HCT116 (cell line): ENCODE measurements around the gene BTG1. TPM values are rescaled to one million over a fixed set of nuclear protein-coding genes. Genes with fewer than 3 reads are reported as not detected.

Source experiments
- ATAC-seq: fragments of 200-7000 bp; cut with Tn5 transposase; 2 replicates; pipeline ENCODE4 v1.9.1; 2020; ENCODE audit warnings: mild to moderate bottlenecking, moderate library complexity
- BruUV-seq: library from RNA; stranded (reverse); fragments of 400-500 nt; replicated peaks from 2 replicates; lab custom pipeline; 2021; lab: Mats Ljungman, UMichigan
- CTCF ChIA-PET: fragments of 300-600 bp; sonication (Branson Sonifier 250); formaldehyde crosslinking; loops from one replicate; lab custom pipeline; 2021; ENCODE audit warnings: antibody characterized with exemption; lab: Charles Lee
- POLR2A ChIA-PET: fragments of 300-600, 350-600 bp; sonication (Branson Sonifier 250); formaldehyde crosslinking; loops from one replicate; lab custom pipeline; 2021; ENCODE audit warnings: antibody characterized with exemption; lab: Charles Lee
- RAD21 ChIA-PET, 2 experiments: fragments of 300-600 bp; sonication (Branson Sonifier 250); formaldehyde crosslinking; loops; one replicate each; lab custom pipeline; 2023; ENCODE audit warnings: low total read pairs in 2 of 2; ENCODE audit not compliant: uncharacterized antibody in 2 of 2, unreplicated experiment in 2 of 2, low non-redundant PET in 1 of 2; lab: Charles Lee
- DNase-seq: peaks from one replicate; pipeline ENCODE4 v3.0.0-alpha.2; 2010; ENCODE audit warnings: low read depth, low spot score
- H2AFZ ChIP-seq: fragments of 200-600 bp; shearing (Covaris generic), sonication (generic); 2 replicates; pipeline ENCODE4 v1.6.1; 2017; ENCODE audit warnings: low read depth, mixed run types, mixed read lengths, antibody characterized with exemption, low read length; ENCODE audit not compliant: poor library complexity, severe bottlenecking
- H3K27ac ChIP-seq: 2 replicates; pipeline ENCODE4 v1.5.1; 2012; ENCODE audit warnings: low read depth, low read length
- H3K27me3 ChIP-seq: fragments of 200-600 bp; sonication (generic); 2 replicates; pipeline ENCODE4 v1.6.1; 2016; ENCODE audit warnings: mixed run types, low read length, mixed read lengths; ENCODE audit not compliant: insufficient read depth
- H3K36me3 ChIP-seq, 2 experiments: fragments of 200-500 bp in 1 of 2; fragments of 200-600 bp in 1 of 2; sonication (Bioruptor generic) in 1 of 2; sonication (generic) in 1 of 2; 2 replicates each; pipeline versions ENCODE4 v1.5.1 to v1.6.1; 2014 to 2016; ENCODE audit warnings: low read length in 2 of 2, inconsistent platforms in 1 of 2, mixed read lengths in 1 of 2, mixed run types in 1 of 2; ENCODE audit not compliant: insufficient read depth in 2 of 2, control insufficient read depth in 1 of 2
- H3K4me1 ChIP-seq, 2 experiments: fragments of 200-600 bp in 1 of 2; sonication (generic) in 1 of 2; 2 replicates each; pipeline versions ENCODE4 v1.5.1 to v1.6.1; 2012 to 2017; ENCODE audit warnings: low read length in 2 of 2, inconsistent platforms in 1 of 2, mild to moderate bottlenecking in 1 of 2, mixed read lengths in 1 of 2, mixed run types in 1 of 2, moderate library complexity in 1 of 2; ENCODE audit not compliant: insufficient read depth in 2 of 2, control insufficient read depth in 1 of 2
- H3K4me2 ChIP-seq: fragments of 200-600 bp; sonication (generic); 2 replicates; pipeline ENCODE4 v1.6.1; 2017; ENCODE audit warnings: mixed run types, low read length, mixed read lengths
- H3K4me3 ChIP-seq, 2 experiments: fragments of 200-600 bp in 1 of 2; sonication (generic) in 1 of 2; replicated peaks in 1 of 2; 2 replicates each; pipeline ENCODE4 v1.5.1; 2011 to 2016; ENCODE audit warnings: low read length in 2 of 2, control low read depth in 1 of 2, low read depth in 1 of 2, mild to moderate bottlenecking in 1 of 2, mixed read lengths in 1 of 2, mixed run types in 1 of 2
- H3K79me2 ChIP-seq: fragments of 200-600 bp; sonication (generic); 2 replicates; pipeline ENCODE4 v1.6.1; 2017; ENCODE audit warnings: mild to moderate bottlenecking, mixed run types, low read length, moderate library complexity, mixed read lengths; ENCODE audit not compliant: insufficient read depth
- H3K9ac ChIP-seq: fragments of 200-600 bp; sonication (generic); 2 replicates; pipeline ENCODE4 v1.6.1; 2016; ENCODE audit warnings: low read length, mixed read lengths
- H3K9me2 ChIP-seq: fragments of 200-600 bp; sonication (generic), shearing (Covaris generic); 2 replicates; pipeline ENCODE4 v1.6.1; 2017; ENCODE audit warnings: mixed run types, mild to moderate bottlenecking, moderate library complexity; ENCODE audit not compliant: insufficient read depth
- H3K9me3 ChIP-seq, 2 experiments: fragments of 200-500 bp in 1 of 2; fragments of 200-600 bp in 1 of 2; sonication (Bioruptor generic) in 1 of 2; sonication (generic) in 1 of 2; 2 replicates each; pipeline ENCODE4 v1.6.1; 2014 to 2017; ENCODE audit warnings: low read length in 2 of 2, mixed read lengths in 2 of 2, inconsistent platforms in 1 of 2, low read depth in 1 of 2, mild to moderate bottlenecking in 1 of 2, mixed run types in 1 of 2, moderate library complexity in 1 of 2; ENCODE audit not compliant: control insufficient read depth in 1 of 2, insufficient read depth in 1 of 2
- H4K20me1 ChIP-seq: fragments of 200-600 bp; sonication (generic), shearing (Covaris generic); 2 replicates; pipeline ENCODE4 v1.6.1; 2017; ENCODE audit warnings: mixed run types, mild to moderate bottlenecking, moderate library complexity; ENCODE audit not compliant: insufficient read depth
- CBX3 ChIP-seq: IDR thresholded peaks from 2 replicates; pipeline ENCODE4 v1.6.1; 2012; ENCODE audit warnings: low read depth
- EZH2phosphoT487 ChIP-seq: fragments of 200-600 bp; IDR thresholded peaks from 2 replicates; pipeline ENCODE4 v1.6.1; 2018; ENCODE audit warnings: antibody characterized with exemption, borderline replicate concordance
- FOSL1 ChIP-seq: IDR thresholded peaks from 2 replicates; pipeline ENCODE4 v1.6.1; 2012; ENCODE audit warnings: low read depth
- POLR2AphosphoS5 ChIP-seq: IDR thresholded peaks from 2 replicates; pipeline ENCODE4 v1.6.1; 2011; ENCODE audit warnings: mild to moderate bottlenecking, low read depth, low read length, moderate library complexity
- RAD21 ChIP-seq: IDR thresholded peaks from 2 replicates; pipeline ENCODE4 v1.6.1; 2012; ENCODE audit warnings: low read depth, mild to moderate bottlenecking
- SIN3A ChIP-seq: IDR thresholded peaks from 2 replicates; pipeline ENCODE4 v1.6.1; 2012; ENCODE audit warnings: low read depth
- TCF7L2 ChIP-seq: IDR thresholded peaks from 2 replicates; pipeline ENCODE4 v1.7.0; 2011; ENCODE audit warnings: borderline replicate concordance, inconsistent platforms; ENCODE audit not compliant: insufficient read depth, insufficient read length; ENCODE audit errors: extremely low read depth
- ZFX ChIP-seq: fragments of 450-650 bp; IDR thresholded peaks from 2 replicates; pipeline ENCODE4 v1.6.1; 2017
- intact Hi-C: fragments of 100-400 bp; cut with micrococcal nuclease; formaldehyde crosslinking; loops from 2 replicates; pipeline ENCODE4 v1.10.0; 2022
- total RNA-seq: library from RNA; stranded (reverse); gene quantifications from one replicate; pipeline ENCODE4 v1.2.1, GENCODE V29; 2021; ENCODE audit not compliant: unreplicated experiment
- TF ChIP-seq, protein P1 (sequence below): IDR thresholded peaks from 2 replicates; pipeline ENCODE4 v1.6.1; 2012

The BTG1 gene
- total RNA-seq, 1 experiment from 2014 or later, result 57.3 TPM

DNA sequence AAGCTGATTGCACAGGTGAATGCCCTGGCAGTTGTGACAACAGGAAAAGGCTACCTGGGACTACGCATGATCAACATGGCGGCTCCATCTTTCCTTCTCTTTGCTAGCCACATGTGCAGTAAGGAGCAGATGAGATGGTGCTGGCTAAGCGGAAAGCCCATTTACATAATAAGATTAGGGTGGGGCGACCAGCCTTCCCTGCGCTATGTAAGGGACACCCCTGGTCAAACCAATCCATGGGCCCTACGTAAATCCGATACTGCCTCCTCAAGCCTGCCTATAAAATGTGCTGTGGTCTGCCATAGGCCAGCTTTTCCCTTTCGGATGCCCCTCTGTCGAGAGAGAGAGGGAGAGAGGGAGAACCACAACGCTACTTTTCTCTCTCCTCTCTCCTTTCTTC lies 31.0 kb upstream of the BTG1 start:
- ChIA-PET RAD21 (no interaction called here), CTCF (no interaction called here), POLR2A (no interaction called here)
- H3K27ac ChIP-seq, result no peak overlapping the region
- BruUV-seq, result no TSS peak
- H4K20me1 ChIP-seq, result no peaks in the 10 kb centered on the region
- H3K27me3 ChIP-seq, result no peaks in the 10 kb centered on the region
- H3K9ac ChIP-seq, result no peak overlapping the region
- intact Hi-C loops, result no loop called here
- no peak overlapping the region for H2AFZ ChIP-seq
- no peaks in the 10 kb centered on the region for H3K4me1 ChIP-seq
- no peak for TF ChIP-seq CBX3
- no peak for TF ChIP-seq SIN3A
- no peak for TF ChIP-seq RAD21
- no peak for TF ChIP-seq TCF7L2
- TF ChIP-seq EZH2phosphoT487, result no peak
- no peak for TF ChIP-seq FOSL1
- no peak for TF ChIP-seq POLR2AphosphoS5
- TF ChIP-seq ZFX, result no peak
- TF ChIP-seq, protein P1, sequence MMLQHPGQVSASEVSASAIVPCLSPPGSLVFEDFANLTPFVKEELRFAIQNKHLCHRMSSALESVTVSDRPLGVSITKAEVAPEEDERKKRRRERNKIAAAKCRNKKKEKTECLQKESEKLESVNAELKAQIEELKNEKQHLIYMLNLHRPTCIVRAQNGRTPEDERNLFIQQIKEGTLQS, result no peak
- no peaks in the 10 kb centered on the region for H3K9me3 ChIP-seq
- no peak for DNase-seq
- ATAC-seq, result no peak
- no peaks in the 10 kb centered on the region for H3K36me3 ChIP-seq
- no peak overlapping the region for H3K4me3 ChIP-seq
- no peak overlapping the region for H3K4me2 ChIP-seq
- no peaks in the 10 kb centered on the region for H3K79me2 ChIP-seq
- no peaks in the 10 kb centered on the region for H3K9me2 ChIP-seq

DNA sequence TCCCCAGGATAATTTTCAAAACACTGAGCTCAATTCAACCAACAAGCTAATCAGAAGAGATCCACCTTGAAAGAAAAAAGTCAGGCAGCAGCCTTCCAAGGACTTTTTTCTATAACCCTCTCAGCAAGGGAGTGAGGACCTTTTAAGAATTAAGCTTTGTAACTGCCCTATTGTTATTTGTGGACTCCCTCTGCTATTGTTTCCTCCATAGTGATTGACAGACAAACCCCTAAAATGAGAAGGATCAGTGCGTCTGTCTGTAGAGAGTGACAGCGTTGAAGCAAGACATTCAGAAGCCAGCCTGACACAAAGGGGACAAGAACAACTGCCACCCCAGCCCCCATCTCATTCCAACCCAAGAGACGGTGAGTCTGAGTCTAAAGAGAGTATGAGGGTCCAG lies 30.3 kb upstream of the BTG1 start:
- Histone ChIP-seq H3K9me3 (no peaks in the 10 kb centered on the region), H3K36me3 (no peaks in the 10 kb centered on the region), H3K27ac (no peak overlapping the region), H3K9ac (no peak overlapping the region), H2AFZ (no peak overlapping the region), H3K4me3 (no peak overlapping the region), H3K79me2 (no peaks in the 10 kb centered on the region), H4K20me1 (no peaks in the 10 kb centered on the region), H3K4me2 (no peak overlapping the region), H3K27me3 (no peaks in the 10 kb centered on the region), H3K9me2 (no peaks in the 10 kb centered on the region), H3K4me1 (no peaks in the 10 kb centered on the region)
- no peak for DNase-seq
- ChIA-PET RAD21 (no interaction called here), POLR2A (no interaction called here), CTCF (no interaction called here)
- intact Hi-C loops, result no loop called here
- no peak for TF ChIP-seq ZFX
- ATAC-seq, result no peak
- no TSS peak for BruUV-seq
